Duodenal mucosa (tissue), 2 donors: Measurements from ENCODE around the gene CUL1.

Source experiments
- H3K27ac ChIP-seq: one replicate; pipeline ENCODE4 v1.7.0; 2013; ENCODE audit warnings: low read depth, low read length
- H3K27me3 ChIP-seq, 2 donors: one replicate each; pipeline ENCODE4 v1.7.0; 2013; ENCODE audit warnings: low read length in 2 of 2, control low read depth in 1 of 2; ENCODE audit not compliant: insufficient read depth in 2 of 2, control insufficient read depth in 1 of 2
- H3K36me3 ChIP-seq, 2 donors: one replicate each; pipeline ENCODE4 v1.7.0; 2013; ENCODE audit warnings: low read length in 2 of 2, control low read depth in 1 of 2; ENCODE audit not compliant: insufficient read depth in 2 of 2, control insufficient read depth in 1 of 2
- H3K4me1 ChIP-seq, 2 donors: one replicate each; pipeline ENCODE4 v1.7.0; 2013; ENCODE audit warnings: low read length in 2 of 2, control low read depth in 1 of 2; ENCODE audit not compliant: insufficient read depth in 2 of 2, control insufficient read depth in 1 of 2
- H3K4me3 ChIP-seq, 2 donors: one replicate each; pipeline ENCODE4 v1.7.0; 2013; ENCODE audit warnings: low read length in 2 of 2, low read depth in 1 of 2
- H3K9ac ChIP-seq, 2 donors: one replicate each; pipeline ENCODE4 v1.7.0; 2013; ENCODE audit warnings: low read length in 2 of 2, low read depth in 1 of 2
- H3K9me3 ChIP-seq, 2 donors: one replicate each; pipeline ENCODE4 v1.7.0; 2013; ENCODE audit warnings: low read length in 2 of 2, control low read depth in 1 of 2; ENCODE audit not compliant: control insufficient read depth in 1 of 2

Gene CUL1

DNA sequence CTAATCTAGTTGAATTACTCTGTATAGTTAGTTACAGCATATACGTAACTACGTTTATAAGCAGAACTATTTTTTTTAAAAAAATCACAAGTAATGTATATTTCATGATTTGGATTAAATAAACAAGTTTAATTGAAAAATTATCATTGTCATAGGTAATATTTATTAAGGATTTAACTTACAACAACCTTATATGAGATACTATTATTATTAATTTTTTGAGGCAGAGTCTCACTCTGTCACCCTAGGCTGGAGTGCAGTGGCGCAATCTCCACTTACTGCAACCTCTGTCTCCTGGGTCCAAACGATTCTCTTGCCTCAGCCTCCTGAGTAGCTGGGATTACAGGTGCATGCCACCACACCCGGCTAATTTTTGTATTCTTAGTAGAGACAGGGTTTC, 4.1 kb upstream of the CUL1 start:
- H3K4me3 ChIP-seq, result no peak overlapping the region
- H3K27me3 ChIP-seq, result no peaks in the 10 kb centered on the region
- H3K4me1 ChIP-seq, result peaks cover 0 to 5% of the 10 kb centered on the region in 2 donors
- H3K36me3 ChIP-seq, result no peaks in the 10 kb centered on the region
- no peaks in the 10 kb centered on the region for H3K9me3 ChIP-seq
- no peak overlapping the region for H3K27ac ChIP-seq
- no peak overlapping the region for H3K9ac ChIP-seq

DNA sequence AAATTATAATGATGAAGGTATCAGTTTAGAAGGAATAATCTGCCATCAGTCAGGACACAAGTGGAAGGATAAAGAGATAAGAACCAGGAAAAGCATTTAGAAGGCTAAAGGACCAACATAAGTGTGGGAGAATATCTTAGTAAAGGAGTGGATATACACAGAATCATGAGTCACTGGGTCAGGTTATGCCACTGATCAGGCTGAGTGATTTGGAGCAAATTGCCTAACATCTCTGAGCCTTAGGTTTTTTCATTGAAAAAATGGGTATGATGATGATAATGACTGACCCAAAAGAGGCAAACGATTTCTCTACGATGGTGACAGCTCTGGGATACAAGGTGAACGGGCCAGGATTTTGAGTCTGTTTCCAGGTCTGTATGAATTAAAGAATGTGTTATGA, 2.8 kb upstream of the CUL1 start:
- H3K4me3 ChIP-seq, result no peak overlapping the region
- H3K27me3 ChIP-seq, result no peaks in the 10 kb centered on the region
- H3K9me3 ChIP-seq, result no peaks in the 10 kb centered on the region
- H3K27ac ChIP-seq, result no peak overlapping the region
- peaks cover 11 to 16% of the 10 kb centered on the region in 2 donors for H3K4me1 ChIP-seq
- no peaks in the 10 kb centered on the region for H3K36me3 ChIP-seq
- H3K9ac ChIP-seq, result no peak overlapping the region

DNA sequence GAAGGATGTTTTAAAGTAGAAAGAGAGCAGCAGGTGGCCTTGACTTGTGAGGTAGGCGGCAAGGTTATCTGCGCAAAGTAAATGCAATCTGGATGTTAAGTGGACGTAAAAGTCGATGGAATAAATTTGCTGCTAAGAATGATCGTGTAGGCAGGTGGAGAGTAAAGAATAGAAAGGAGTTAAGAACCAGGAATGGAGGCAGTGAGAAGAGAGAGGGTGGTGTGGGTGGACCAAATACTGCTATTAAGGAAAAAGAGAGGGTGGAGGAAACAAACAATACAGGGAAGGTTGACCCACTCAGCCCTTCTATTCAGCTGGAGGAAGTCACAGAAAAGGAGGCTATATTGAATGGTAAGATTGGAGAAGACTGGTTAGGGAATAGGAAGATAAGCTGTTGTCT, 1.9 kb upstream of the CUL1 start:
- Histone ChIP-seq H3K9ac (no peak overlapping the region), H3K27ac (no peak overlapping the region), H3K36me3 (no peaks in the 10 kb centered on the region), H3K27me3 (no peaks in the 10 kb centered on the region), H3K4me3 (no peak overlapping the region), H3K4me1 (peaks cover 18 to 24% of the 10 kb centered on the region in 2 donors), H3K9me3 (no peaks in the 10 kb centered on the region)

DNA sequence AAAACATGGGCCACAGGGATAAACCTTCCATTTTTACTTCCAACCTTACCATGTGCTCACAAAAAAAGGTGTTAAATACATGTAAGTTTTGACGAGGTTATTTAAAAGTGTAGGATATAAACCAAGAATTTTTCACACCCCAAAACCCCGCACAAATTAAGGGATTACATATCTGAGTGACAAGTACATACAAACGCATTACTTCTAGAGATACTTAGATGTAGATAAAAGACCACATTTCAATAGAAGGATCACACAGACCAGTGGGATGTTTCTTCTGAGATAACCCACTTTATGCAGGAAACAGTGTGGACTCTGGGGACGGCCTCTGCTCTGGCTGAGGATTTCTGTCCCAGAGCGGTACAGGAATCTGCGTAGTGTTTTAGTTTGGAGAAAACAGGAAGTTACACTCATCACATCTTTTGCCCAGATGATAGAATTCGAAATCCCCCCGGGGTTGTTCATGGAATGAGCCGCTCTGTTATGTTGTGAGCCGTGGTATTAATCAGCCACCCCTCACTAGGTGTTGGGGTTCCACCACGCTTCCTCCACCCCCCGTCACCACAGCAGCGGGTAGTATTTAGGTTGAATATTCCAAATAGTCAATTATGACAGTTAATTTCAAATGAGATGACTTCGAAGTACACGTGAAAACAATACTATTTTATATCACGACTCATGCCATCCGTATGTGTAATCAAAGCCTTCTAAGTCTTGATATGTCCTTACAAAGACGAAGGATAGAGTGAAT, 1.3 kb upstream of the CUL1 start:
- no peaks in the 10 kb centered on the region for H3K36me3 ChIP-seq
- H3K4me1 ChIP-seq, result peaks cover 19 to 28% of the 10 kb centered on the region in 2 donors
- H3K27me3 ChIP-seq, result no peaks in the 10 kb centered on the region
- no peaks in the 10 kb centered on the region for H3K9me3 ChIP-seq
- peak overlapping the region; percentile 65 to 79 for H3K9ac ChIP-seq
- H3K4me3 ChIP-seq, result peak overlapping the region; percentile 70 to 85
- H3K27ac ChIP-seq, result no peak overlapping the region

DNA sequence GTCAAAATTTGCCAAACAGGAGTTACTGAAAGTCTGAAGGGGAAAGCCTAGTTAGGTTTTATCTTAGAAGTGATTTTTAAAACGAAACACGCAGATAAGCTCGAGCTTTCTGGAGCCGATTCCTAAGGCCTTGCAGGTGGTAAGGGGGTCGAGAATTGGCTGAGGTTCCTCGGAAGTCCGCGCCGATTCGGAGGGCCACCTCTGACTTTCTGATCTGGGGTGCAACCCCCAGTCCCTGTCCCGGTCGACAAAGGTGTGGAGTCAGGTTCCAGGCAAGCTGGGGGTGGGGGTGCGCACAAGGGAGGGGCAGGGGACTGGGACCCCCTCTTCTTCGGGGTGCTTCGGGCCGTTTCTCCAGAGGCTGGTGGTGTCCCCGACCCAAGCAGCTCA, 701 bp upstream of the CUL1 start:
- H3K27ac ChIP-seq, result peak overlapping the region; percentile 86
- H3K9me3 ChIP-seq, result no peaks in the 10 kb centered on the region
- no peaks in the 10 kb centered on the region for H3K27me3 ChIP-seq
- peaks cover 25 to 34% of the 10 kb centered on the region in 2 donors for H3K4me1 ChIP-seq
- H3K4me3 ChIP-seq, result peak overlapping the region; percentile 70 to 85
- no peaks in the 10 kb centered on the region for H3K36me3 ChIP-seq
- peak overlapping the region; percentile 65 to 79 for H3K9ac ChIP-seq

DNA sequence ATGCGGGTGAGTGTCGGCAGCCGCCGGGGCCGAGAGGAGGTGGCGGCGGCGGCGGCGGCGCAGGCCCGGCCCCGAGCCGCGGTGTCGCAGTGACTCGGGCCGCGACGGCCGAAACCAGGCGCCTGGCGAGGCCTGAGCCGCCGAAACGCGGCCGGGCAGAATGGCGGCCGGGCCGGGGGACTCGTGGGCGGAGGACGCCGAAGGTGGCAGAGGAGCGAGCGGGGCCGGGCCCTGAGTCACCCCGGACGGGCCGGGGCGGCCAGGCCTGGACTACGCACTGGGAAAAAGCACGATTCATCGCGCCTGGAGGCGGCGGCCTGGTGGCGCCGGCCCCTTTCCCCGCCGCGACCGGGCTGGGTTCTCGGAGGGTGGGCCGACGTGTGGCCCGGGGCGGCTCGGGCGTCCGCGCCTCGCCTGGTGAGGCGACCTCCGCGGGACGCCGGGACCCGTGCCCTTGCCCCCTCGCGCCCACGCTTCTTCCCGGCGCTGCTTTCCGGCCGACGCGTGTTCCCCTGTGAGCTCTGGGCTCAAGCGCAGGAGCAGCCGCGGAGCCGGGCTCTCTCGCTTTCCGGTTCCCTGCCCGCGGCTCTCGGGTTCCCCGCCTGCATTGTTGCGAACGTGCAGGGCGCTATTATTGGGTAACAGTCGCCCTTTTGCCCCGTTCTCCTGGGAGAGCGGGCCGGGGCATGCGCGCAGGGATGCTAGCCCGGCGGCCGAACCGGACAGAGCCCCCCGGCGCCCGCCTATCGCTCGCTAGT, 500 bp downstream of the CUL1 start:
- no peaks in the 10 kb centered on the region for H3K27me3 ChIP-seq
- H3K9me3 ChIP-seq, result no peaks in the 10 kb centered on the region
- no peaks in the 10 kb centered on the region for H3K36me3 ChIP-seq
- H3K9ac ChIP-seq, result peak overlapping the region; percentile 73 to 79
- H3K4me1 ChIP-seq, result peaks cover 27 to 36% of the 10 kb centered on the region in 2 donors
- peak overlapping the region; percentile 86 for H3K27ac ChIP-seq
- H3K4me3 ChIP-seq, result peak overlapping the region; percentile 70 to 85

DNA sequence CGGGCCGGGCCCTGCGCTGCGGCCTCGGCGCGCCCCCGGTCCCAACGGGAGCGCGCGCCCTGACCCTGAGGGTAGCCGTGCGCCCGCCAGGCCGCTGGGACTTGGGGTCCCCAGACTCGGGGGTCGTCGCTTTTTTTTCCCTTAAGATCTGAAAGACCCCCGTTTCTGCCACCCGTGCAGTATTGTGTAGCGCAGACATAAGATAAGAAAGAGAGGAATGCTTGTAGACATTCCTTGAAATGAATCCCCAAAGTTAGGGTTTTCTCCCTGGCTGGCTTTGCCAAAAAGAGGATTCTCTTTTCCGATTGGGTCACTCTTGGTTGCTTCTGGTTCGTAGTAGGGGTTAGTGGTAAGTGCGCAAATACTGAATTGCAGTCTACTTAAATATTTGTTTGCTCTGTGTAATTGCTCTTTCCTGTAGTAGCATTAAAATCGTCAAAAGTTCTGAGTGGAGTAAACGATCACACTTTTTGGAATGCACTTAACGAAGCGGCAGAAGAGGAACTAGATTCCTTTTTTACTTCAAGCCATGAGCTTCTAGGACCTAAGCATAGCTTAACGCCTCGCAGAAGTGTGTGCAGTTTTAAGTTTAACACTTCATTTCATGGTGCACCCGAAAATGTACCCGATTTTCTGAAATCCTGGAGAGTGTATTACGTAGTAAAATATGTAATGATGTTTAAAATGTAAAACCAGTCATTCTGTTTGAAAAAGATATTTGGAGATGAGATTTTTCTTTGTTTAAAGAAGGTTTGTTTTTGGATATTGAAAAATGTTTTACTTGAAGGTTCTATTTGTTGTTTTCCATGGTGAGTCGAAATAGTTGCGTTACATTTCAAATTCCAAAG, 1.3 kb downstream of the CUL1 start:
- Histone ChIP-seq H3K27me3 (no peaks in the 10 kb centered on the region), H3K9ac (peak overlapping the region; percentile 73 to 79), H3K36me3 (no peaks in the 10 kb centered on the region), H3K4me3 (peak overlapping the region; percentile 70 to 85), H3K9me3 (no peaks in the 10 kb centered on the region), H3K27ac (peak overlapping the region; percentile 86), H3K4me1 (peaks cover 27 to 39% of the 10 kb centered on the region in 2 donors)

DNA sequence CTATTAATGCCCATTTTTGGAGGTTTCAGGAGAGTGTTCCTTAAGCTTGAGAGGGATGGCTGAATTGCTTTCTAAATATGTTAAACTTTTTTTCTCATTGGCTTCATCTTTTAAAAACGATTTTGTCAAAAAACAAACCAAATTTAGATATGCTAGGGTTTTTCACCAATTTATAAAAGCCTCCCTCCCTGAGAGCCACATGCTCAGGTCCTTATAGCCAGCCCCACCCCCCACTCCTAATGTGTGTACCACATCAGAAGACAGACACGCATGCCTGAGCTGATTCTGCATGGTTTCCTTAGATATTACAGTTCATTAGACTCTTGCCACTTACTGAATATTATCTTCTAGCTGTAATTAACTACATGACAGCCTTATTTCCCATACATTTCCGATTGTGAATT, 2.0 kb downstream of the CUL1 start:
- Histone ChIP-seq H3K27me3 (no peaks in the 10 kb centered on the region), H3K4me3 (peak overlapping the region; percentile 70 to 85), H3K9ac (peak overlapping the region in 1 of 2 donors; percentile 79), H3K36me3 (no peaks in the 10 kb centered on the region), H3K27ac (no peak overlapping the region), H3K4me1 (peaks cover 30 to 39% of the 10 kb centered on the region in 2 donors), H3K9me3 (no peaks in the 10 kb centered on the region)

DNA sequence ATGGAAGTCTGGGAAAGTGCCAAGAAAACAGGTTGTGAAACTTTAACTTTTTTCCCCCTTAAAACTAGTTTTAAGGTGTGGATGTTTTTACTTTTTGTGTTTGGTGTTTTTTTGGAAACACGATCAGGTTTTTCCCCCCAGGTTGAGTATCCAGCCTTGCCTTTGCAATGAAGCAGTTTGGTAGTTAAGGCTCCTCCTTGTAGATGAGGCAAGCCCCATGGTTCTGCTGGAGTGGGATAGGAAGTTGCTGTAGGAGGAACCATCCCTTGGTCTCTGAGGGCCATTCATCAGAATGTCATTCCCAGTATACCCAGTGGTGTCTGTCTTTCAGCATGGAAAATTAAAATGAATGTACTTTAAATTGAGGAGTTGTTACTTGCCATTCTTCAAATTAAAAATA, 2.7 kb downstream of the CUL1 start:
- Histone ChIP-seq H3K36me3 (no peaks in the 10 kb centered on the region), H3K27ac (no peak overlapping the region), H3K4me1 (peaks cover 37 to 45% of the 10 kb centered on the region in 2 donors), H3K9me3 (no peaks in the 10 kb centered on the region), H3K27me3 (no peaks in the 10 kb centered on the region), H3K9ac (no peak overlapping the region), H3K4me3 (no peak overlapping the region)
